SU-DHL-6 (cell line): ENCODE results near the gene IRX3.

Experiments used
- H2AFZ ChIP-seq: fragments of 200-600 bp; sonication (generic); 2 replicates; pipeline ENCODE4 v1.6.1; 2014; ENCODE audit warnings: low read depth, mild to moderate bottlenecking, moderate library complexity, mixed read lengths, antibody characterized with exemption, low read length; ENCODE audit not compliant: severe bottlenecking
- H3F3A ChIP-seq: fragments of 200-600 bp; shearing (Covaris generic); 2 replicates; pipeline ENCODE4 v1.6.0; 2016; ENCODE audit warnings: antibody characterized with exemption, mild to moderate bottlenecking; ENCODE audit not compliant: insufficient read depth
- H3K27ac ChIP-seq: fragments of 200-600 bp; sonication (generic); 2 replicates; pipeline ENCODE4 v1.5.1; 2016; ENCODE audit warnings: low read depth, mild to moderate bottlenecking, low read length, moderate library complexity, mixed read lengths
- H3K27me3 ChIP-seq: fragments of 200-600 bp; sonication (generic), shearing (Covaris generic); 2 replicates; pipeline ENCODE4 v1.6.0; 2014; ENCODE audit warnings: mild to moderate bottlenecking, low read length
- H3K36me3 ChIP-seq: fragments of 200-600 bp; sonication (generic); 2 replicates; pipeline ENCODE4 v1.6.1; 2014; ENCODE audit warnings: mild to moderate bottlenecking, low read length, mixed read lengths
- H3K4me2 ChIP-seq: fragments of 300-600, 200-600 bp; shearing (Covaris generic), sonication (generic); 2 replicates; pipeline ENCODE4 v1.6.0; 2014; ENCODE audit warnings: low read length, low read depth, mild to moderate bottlenecking; ENCODE audit not compliant: poor library complexity, severe bottlenecking
- H3K4me3 ChIP-seq: fragments of 200-600 bp; sonication (generic); 2 replicates; pipeline ENCODE4 v1.5.1; 2014; ENCODE audit warnings: antibody characterized with exemption, low read length, mild to moderate bottlenecking, mixed read lengths; ENCODE audit not compliant: insufficient read depth, poor library complexity, severe bottlenecking
- H3K79me2 ChIP-seq: fragments of 200-600 bp; sonication (generic); 2 replicates; pipeline ENCODE4 v1.6.1; 2014; ENCODE audit warnings: mild to moderate bottlenecking, low read length, moderate library complexity; ENCODE audit not compliant: insufficient read depth
- H3K9ac ChIP-seq: fragments of 200-600 bp; sonication (generic); 2 replicates; pipeline ENCODE4 v1.7.0; 2014; ENCODE audit warnings: mild to moderate bottlenecking, low read length
- H3K9me2 ChIP-seq: fragments of 200-600 bp; sonication (generic); replicated peaks from 2 replicates; pipeline ENCODE4 v1.6.1; 2014; ENCODE audit warnings: low read length; ENCODE audit not compliant: insufficient read depth
- H3K9me3 ChIP-seq: fragments of 200-600 bp; sonication (generic); 2 replicates; pipeline ENCODE4 v1.6.1; 2014; ENCODE audit warnings: low read length, mixed read lengths; ENCODE audit not compliant: insufficient read depth
- H4K20me1 ChIP-seq: fragments of 200-600 bp; sonication (generic); 2 replicates; pipeline ENCODE4 v1.6.1; 2014; ENCODE audit warnings: low read depth, mild to moderate bottlenecking, antibody characterized with exemption, low read length, moderate library complexity, mixed read lengths
- EZH2phosphoT487 ChIP-seq: fragments of 200-600 bp; sonication (generic), shearing (Covaris generic); conservative IDR thresholded peaks from 2 replicates; pipeline ENCODE4 v1.6.1; 2018; ENCODE audit warnings: mild to moderate bottlenecking, antibody characterized with exemption, low read length, moderate library complexity, mixed read lengths
- TF ChIP-seq, protein P1 (sequence below): fragments of 200-600 bp; sonication (generic); IDR thresholded peaks from one replicate; pipeline ENCODE4 v1.5.1; 2017; ENCODE audit warnings: antibody characterized with exemption, mild to moderate bottlenecking, low read length, moderate library complexity; ENCODE audit not compliant: insufficient read depth, poor library complexity, severe bottlenecking

The IRX3 gene

DNA sequence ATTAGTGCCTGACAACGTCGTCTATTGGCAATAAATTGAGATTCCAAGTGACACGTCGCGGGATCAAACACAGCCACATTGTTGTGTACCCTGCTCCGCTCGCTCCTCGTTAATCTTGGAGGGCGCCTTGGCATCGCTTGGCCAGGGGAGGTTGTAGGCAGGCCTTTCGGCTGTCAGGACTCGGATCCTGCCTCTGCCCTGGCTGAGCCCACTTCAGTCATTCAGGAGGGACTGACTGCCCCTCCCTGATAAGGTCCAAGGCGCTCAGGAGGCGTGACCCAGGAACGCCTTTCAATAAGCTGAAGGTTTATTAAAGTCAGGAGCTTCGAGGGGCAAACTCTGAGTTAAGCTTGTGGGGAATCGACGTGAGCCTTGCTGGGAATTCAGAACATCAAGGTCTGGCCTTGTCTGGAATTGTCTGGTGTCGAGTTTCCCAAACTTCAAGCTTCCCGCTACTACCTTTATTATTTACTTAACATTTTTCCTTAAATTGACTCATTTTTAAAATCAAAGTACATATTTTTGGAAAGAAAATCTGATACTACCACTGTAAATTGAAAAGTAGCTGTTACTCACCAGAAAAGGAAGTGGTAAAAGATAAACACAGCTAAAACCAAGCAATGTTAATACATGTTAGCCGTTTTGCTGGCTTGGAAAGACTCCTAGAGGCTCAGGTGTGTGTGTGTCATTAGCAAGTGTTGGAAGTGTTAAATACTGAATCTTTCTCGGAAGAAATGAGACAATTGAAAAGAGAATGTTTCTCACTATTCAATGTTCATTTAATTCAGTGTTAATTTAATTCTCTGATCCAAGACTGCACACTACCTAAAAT, 5.3 kb upstream of the IRX3 start:
- TF ChIP-seq, protein P1, sequence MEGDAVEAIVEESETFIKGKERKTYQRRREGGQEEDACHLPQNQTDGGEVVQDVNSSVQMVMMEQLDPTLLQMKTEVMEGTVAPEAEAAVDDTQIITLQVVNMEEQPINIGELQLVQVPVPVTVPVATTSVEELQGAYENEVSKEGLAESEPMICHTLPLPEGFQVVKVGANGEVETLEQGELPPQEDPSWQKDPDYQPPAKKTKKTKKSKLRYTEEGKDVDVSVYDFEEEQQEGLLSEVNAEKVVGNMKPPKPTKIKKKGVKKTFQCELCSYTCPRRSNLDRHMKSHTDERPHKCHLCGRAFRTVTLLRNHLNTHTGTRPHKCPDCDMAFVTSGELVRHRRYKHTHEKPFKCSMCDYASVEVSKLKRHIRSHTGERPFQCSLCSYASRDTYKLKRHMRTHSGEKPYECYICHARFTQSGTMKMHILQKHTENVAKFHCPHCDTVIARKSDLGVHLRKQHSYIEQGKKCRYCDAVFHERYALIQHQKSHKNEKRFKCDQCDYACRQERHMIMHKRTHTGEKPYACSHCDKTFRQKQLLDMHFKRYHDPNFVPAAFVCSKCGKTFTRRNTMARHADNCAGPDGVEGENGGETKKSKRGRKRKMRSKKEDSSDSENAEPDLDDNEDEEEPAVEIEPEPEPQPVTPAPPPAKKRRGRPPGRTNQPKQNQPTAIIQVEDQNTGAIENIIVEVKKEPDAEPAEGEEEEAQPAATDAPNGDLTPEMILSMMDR: no peak
- no peak for TF ChIP-seq EZH2phosphoT487
- H3K9ac ChIP-seq: no peak overlapping the region
- no peaks in the 10 kb centered on the region for H3K36me3 ChIP-seq
- no peak overlapping the region for H3K4me2 ChIP-seq
- no peaks in the 10 kb centered on the region for H3K9me3 ChIP-seq
- no peaks in the 10 kb centered on the region for H4K20me1 ChIP-seq
- H3F3A ChIP-seq: no peaks in the 10 kb centered on the region
- no peaks in the 10 kb centered on the region for H3K27me3 ChIP-seq
- H2AFZ ChIP-seq: no peak overlapping the region
- no peaks in the 10 kb centered on the region for H3K9me2 ChIP-seq
- H3K4me3 ChIP-seq: no peak overlapping the region
- H3K79me2 ChIP-seq: no peaks in the 10 kb centered on the region
- H3K27ac ChIP-seq: no peak overlapping the region

DNA sequence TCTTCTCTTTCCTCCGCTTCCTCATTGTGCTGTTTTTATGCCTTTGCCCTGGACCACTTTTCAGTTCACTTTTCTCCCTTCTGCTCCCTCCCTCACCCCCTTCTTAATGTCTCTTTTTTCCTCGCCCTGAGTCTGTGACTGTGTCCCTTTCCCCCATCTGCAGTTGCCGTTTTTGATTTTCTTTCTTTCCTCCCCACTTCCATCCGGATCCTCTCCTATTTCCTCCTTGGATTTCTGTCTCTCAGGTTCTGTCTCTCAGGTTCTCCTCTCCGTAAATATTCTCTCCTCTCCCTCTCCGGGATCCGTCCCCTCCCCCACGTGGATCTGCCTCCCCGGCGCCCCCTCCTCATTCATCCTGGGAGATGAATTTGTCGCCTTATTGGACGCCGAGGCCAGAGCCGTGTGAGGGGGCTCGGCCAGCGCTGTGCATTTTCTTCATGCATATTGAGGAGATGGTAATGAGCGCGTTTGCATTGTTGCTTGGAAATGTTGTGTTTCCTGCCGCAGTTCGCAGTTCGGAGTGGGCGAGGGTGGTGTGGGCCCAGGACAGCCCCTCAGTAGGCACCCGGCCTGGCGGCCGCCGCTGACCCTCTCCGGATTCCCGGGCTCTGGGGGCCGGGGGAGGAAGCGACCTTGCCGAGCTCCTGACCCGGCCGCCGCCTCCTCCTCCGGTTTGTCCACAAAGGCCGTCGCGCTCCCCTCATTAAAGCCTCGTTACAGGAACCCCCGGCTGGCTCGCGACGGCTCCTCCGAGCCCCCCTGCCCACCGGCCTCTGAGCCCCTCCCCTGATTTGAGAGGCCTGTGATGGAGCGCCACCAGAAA, 4.5 kb upstream of the IRX3 start:
- TF ChIP-seq EZH2phosphoT487: no peak
- TF ChIP-seq, protein P1: no peak
- no peaks in the 10 kb centered on the region for H3K36me3 ChIP-seq
- no peak overlapping the region for H3K4me3 ChIP-seq
- H3K79me2 ChIP-seq: no peaks in the 10 kb centered on the region
- no peak overlapping the region for H3K4me2 ChIP-seq
- H3F3A ChIP-seq: no peaks in the 10 kb centered on the region
- H4K20me1 ChIP-seq: no peaks in the 10 kb centered on the region
- H3K27ac ChIP-seq: no peak overlapping the region
- no peaks in the 10 kb centered on the region for H3K9me3 ChIP-seq
- H3K9me2 ChIP-seq: no peaks in the 10 kb centered on the region
- no peak overlapping the region for H3K9ac ChIP-seq
- no peaks in the 10 kb centered on the region for H3K27me3 ChIP-seq
- H2AFZ ChIP-seq: no peak overlapping the region

DNA sequence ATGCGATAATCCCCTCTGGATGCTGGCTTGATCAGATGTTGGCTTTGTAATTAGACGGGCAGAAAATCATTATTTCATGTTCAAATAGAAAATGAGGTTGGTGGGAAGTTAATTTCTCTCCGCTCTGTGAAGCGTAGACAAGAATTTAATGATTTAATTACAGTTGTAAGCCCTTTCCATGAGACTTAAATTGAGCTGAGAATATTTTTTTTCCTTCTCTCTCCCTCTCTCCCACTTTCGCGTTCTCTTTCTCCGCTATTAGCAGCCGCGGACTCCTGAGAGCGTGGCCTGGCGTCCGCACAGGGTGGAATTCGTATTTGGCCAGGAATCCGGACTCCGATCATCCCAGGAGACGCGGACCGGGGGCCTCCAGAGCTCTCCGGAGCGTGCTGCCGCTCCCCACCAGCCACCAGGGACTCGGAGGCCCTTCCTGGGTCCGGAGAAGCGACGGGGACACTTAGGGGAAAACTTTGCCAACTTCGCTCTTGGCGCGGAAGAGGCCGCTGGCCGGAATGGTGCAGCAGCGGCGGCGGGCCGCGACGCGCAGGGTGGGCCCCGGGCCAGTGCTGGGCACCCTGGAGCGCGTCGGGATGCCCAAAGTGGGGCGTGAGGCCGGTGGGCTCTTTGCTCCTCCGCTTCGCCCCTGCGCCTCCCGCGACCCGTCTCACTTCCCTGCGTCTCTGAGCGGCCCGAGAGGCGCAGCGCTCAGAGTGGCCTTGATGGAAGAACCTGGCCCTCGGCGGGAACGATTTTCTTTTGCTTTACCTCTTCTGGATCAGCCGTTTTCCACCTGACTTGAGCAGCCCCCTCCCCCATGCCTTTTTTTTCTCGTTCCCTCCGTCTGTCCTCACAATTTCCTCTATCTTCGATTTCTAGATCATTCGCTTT, 3.6 kb upstream of the IRX3 start:
- no peak overlapping the region for H3K4me2 ChIP-seq
- no peaks in the 10 kb centered on the region for H3K9me3 ChIP-seq
- H3K4me3 ChIP-seq: no peak overlapping the region
- H3F3A ChIP-seq: no peaks in the 10 kb centered on the region
- H2AFZ ChIP-seq: no peak overlapping the region
- H3K9ac ChIP-seq: no peak overlapping the region
- no peaks in the 10 kb centered on the region for H4K20me1 ChIP-seq
- H3K27me3 ChIP-seq: no peaks in the 10 kb centered on the region
- no peaks in the 10 kb centered on the region for H3K79me2 ChIP-seq
- no peak overlapping the region for H3K27ac ChIP-seq
- no peaks in the 10 kb centered on the region for H3K36me3 ChIP-seq
- TF ChIP-seq EZH2phosphoT487: no peak
- TF ChIP-seq, protein P1: no peak
- H3K9me2 ChIP-seq: no peaks in the 10 kb centered on the region
